ENCODE measurements around the gene PLBD1.

The PLBD1 gene

DNA sequence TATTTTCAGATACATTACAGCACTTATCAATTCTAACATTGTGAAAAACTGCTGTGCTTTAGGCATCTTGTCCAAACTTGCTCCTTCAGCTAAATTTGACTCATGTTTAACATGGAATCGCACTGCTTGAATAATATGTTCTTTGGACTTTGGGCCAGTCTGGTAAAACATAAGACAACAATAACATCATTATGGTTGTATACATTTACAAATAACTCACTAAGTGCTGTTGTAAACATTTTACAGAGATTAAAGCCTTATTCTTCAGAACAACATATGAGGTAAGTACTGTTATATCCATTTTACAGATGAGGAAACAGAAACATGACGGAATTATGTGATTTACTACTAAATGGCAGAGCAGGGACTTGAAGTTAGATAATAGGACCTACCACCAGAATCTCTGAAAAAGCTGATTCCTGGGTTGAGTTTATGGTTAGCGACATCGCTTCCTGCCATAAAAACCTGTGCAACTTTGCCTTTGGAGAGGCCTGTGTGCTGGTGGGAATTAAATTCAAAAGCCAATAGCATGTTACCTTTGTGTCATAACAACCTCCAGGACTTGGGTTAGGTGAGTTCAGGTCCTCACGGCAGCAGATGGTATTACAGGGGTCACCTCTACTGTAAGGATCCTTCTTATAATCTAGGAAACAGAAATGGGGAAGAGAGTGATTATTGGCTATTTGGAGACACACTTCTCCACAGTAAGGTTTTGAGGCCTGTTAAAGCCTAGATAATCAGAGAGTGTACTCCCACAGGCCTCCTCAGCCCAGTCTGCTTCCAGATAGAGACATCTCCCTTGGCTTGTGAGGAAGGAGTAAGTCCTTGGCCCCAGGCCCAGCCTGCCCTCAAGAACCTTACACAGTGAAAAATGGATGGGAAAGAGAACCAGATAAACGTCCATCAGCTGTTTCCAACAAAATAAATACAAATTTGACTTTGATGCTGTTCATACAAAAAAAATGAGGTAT is 61.8 kb downstream of the PLBD1 start:
- no peak for DNase-seq (ENCODE audit: low read depth, low spot score)

DNA sequence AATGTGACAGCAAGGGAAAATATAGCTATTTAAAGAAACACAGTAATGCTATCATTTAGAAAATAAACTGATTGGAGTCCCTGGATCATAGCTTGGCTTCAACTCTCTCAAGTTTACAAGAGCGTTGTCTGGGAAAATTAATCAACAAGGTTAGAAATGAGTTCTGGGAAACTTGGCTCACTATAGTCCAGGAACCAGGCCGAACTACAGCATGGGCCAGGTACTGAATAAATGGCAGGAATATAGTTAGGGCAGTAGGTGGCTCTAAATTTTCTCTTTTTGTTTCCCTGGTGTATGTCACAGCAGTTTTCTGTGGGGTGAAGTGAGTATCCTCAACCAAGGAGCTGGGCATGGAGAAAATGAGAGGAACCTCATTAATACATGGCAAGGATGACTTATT is 72.4 kb downstream of the PLBD1 start:
- no peak for DNase-seq (ENCODE audit: low read depth, low spot score)

DNA sequence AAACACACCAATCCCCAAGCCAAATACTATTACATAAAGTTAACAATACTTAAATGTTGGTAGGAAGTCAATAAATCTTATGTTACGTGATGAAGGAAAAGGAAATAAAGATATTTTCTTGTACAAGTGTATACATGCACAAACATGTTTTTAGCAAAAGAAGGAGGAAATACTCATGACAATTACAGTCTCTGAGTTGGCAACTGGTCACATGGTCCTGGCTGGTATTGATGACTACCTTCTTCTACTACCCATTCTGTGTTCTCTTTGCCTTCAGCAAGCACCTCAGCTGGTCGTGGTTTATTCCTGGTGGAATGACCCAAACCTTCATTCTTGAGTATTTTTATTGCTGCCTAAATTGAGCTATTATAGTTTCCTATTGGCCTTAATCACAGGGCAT is 84.8 kb downstream of the PLBD1 start:
- DNase-seq (ENCODE audit: low read depth, low spot score), result no peak

DNA sequence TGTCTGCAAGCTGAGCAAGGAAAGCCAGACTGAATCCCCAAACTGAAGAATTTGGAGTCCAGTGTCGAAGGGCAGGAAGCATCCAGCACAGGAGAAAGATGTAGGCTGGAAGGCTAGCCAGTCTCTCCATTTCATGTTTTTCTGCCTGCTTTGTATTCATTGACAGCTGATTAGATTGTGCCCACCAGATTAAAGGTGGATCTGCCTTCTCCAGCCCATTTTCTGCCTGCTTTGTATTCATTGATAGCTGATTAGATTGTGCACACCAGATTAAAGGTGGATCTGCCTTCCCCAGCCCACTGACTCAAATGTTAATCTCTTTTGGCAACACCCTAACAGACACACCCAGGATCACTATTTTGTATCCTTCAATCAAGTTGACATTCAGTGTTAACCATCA is 85.3 kb downstream of the PLBD1 start:
- no peak for DNase-seq (ENCODE audit: low read depth, low spot score)

DNA sequence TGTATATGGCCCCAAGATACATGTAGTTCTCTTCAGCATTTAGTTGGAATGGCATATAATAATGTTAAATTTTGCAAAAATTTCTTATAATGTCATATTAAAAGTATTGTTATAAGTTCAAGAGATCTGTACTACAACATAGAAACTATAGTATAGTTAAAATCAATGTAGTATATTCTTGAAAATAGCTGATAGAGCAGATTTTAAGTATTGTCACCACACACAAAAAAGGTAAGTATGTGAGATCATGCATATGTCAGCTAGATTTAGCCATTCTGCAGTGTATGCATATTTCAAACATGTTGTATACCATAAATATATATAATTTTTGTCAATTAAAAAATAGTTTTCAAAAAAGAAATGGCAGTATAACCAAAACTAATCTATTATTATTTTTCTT is 86.5 kb downstream of the PLBD1 start:
- no peak for DNase-seq (ENCODE audit: low read depth, low spot score)

DNA sequence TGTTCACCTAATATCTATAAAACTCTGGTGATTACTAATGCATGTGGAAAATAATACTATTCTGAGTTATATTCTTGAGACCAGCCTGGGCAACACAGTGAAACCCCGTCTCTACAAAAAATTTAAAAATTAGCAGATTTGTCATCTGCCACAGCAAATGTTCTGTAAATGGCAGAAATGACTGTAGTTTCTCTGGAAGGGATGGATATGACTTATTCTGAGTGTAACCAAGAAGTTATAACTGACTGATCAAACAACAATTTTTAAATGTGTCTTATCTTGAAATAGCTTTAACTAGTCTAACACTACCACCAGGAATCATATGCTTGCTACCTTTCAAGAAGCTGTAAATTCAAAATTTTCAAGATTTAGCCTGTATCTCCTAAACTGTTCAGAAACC is 88.7 kb downstream of the PLBD1 start:
- DNase-seq (ENCODE audit: low read depth, low spot score), result no peak

DNA sequence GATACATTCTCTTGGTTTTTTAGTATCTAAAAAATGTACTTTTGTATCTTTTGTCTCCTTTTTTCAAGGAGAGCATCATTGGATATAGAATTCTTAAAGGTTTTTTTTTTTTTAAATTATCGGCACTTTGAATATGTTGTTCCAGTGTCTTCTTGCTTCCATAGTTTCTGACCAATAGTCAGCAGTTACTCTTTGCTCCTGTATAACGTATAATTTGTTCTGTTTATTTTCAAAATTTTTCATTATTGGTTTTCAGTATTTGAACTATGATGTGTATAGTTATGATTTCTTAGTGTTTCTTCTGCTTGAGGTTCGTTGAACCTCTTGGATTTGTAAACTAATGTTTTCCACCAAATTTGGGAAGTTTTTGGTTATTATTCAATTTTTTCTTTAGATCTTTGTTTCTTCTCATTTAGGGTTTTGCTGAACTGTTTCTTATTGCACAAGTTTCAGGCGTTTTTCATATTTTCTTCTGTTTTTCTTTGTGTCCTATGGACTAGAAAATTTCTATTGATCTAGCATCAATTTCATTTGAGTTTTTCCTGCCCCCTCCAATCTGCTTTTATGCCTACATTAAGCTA is 93.9 kb downstream of the PLBD1 start:
- DNase-seq (ENCODE audit: low read depth, low spot score), result no peak

DNA sequence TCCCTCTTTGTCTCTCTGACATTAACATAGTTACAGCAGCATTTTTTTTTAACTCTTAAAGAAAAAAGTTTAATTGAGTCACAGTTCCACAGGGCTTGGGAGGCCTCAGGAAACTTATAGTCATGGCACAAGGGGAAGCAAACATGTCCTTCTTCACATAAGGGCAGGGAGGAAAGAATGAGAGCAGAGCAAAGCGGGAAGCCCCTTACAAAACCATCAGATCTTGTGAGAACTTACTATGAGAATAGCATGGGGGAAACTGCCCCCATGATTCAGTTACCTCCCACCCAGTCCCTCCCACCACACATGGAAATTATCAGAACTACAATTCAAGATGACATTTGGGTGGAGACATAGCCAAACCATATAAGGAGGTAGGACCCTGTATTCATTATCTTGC is 96.2 kb downstream of the PLBD1 start:
- no peak for DNase-seq (ENCODE audit: low read depth, low spot score)

DNA sequence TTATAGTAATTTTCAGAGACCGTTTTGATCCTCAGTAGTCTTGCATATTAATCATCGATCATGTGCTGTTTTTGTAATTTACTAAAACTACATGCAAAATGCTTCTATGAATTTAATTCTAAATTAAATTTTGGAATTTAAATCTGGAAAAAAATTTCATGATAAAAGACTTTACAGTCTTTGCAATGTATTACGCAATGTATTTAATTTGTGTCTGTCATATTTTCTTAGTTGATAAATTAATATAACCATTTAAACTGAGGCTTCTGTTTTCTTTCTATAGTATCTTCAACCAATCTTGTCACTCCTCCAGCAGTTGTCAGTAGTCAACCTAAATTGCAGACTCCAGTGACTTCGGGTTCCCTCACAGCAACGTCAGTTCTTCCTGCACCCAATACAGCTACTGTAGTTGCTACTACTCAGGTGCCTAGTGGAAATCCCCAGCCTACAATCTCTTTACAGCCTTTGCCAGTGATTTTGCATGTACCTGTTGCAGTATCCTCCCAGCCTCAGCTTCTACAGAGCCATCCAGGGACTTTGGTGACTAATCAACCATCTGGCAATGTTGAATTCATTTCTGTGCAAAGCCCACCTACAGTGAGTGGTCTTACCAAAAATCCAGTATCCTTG is 107.4 kb downstream of the PLBD1 start:
- no peak for DNase-seq (ENCODE audit: low read depth, low spot score)

DNA sequence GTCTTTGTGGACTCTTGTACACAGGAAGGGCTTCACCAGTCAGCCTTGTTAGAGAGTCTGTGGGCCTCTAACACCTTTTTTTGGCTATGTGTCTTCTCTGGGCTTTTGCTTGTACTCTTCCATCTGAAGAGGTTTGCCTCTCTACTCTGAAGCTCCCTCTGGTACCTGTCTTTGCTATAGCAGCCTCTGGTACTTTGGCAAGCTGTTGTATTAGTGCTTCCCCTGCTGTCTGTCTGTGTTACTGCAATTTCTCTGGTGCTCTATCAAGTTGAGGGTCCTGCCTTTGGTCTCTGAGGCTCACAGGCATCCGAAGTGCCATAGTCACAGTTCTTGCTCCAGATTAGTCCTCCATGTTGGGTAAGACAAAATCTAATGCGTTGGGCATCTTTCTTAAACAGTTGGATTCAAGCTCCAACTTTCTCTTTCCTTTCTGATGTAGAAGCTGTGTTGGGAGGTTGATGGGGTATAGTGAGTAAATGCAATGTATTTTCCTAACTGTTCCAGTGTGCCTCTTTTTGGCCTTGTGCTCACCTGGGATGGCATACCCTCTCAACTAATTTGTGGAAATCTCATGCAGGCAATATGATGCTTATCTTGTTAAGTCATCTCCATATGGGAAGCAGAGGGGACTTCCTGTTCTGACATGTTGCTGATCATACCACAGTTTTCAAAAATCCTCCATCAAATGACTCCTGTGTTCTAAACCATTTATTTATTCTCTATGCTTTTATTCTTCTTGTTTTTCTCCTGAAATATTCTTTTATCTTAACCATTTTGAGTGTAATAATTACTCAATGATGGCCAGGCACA is 113.4 kb downstream of the PLBD1 start:
- peak; percentile 82 for DNase-seq (ENCODE audit: low read depth, low spot score)

Measured in ELF-1 (cell line).